Aorta (tissue), 5 donors: ENCODE measurements around the gene ULK4. TPM values are rescaled to one million over a fixed set of nuclear protein-coding genes. Genes with fewer than 3 reads are reported as not detected.

Experiments
- ATAC-seq: fragments of 200-7000 bp; cut with Tn5 transposase; one replicate; pipeline ENCODE4 v1.9.1; 2022; ENCODE audit warnings: moderate library complexity; ENCODE audit not compliant: low FRiP score
- DNase-seq, 2 donors: peaks; one replicate each; pipeline ENCODE4 v3.0.0-alpha.2; 2020
- H3K27ac ChIP-seq, 2 donors: one replicate each; pipeline ENCODE4 v1.5.1; 2013; ENCODE audit warnings: low read length in 2 of 2, mild to moderate bottlenecking in 2 of 2, moderate library complexity in 2 of 2, control low read depth in 1 of 2, inconsistent platforms in 1 of 2, low read depth in 1 of 2
- H3K27me3 ChIP-seq, 2 donors: one replicate each; pipeline ENCODE4 v1.6.1; 2013; ENCODE audit warnings: control low read depth in 1 of 2, low read length in 1 of 2, mild to moderate bottlenecking in 1 of 2, moderate library complexity in 1 of 2; ENCODE audit not compliant: insufficient read depth in 2 of 2, control insufficient read depth in 1 of 2
- H3K36me3 ChIP-seq, 2 donors: one replicate each; pipeline ENCODE4 v1.6.1; 2013; ENCODE audit warnings: control low read depth in 1 of 2, low read length in 1 of 2, mild to moderate bottlenecking in 1 of 2; ENCODE audit not compliant: insufficient read depth in 2 of 2, control insufficient read depth in 1 of 2
- H3K4me1 ChIP-seq, 2 donors: one replicate each; pipeline ENCODE4 v1.6.1; 2013; ENCODE audit warnings: low read length in 2 of 2, control low read depth in 1 of 2, mild to moderate bottlenecking in 1 of 2, moderate library complexity in 1 of 2; ENCODE audit not compliant: insufficient read depth in 2 of 2, control insufficient read depth in 1 of 2
- H3K4me3 ChIP-seq, 2 donors: one replicate each; pipeline ENCODE4 v1.5.1; 2013; ENCODE audit warnings: low read length in 2 of 2, control low read depth in 1 of 2, mild to moderate bottlenecking in 1 of 2
- H3K9me3 ChIP-seq: one replicate; pipeline ENCODE4 v1.6.1; 2013; ENCODE audit warnings: mild to moderate bottlenecking, low read length; ENCODE audit not compliant: control insufficient read depth
- WGBS, 2 donors: extraction: QIAGEN DNeasy Blood & Tissue Kit; methylation state at CpG; one replicate each; pipeline ENCODE4 v1.1.7; 2013; 5-methylcytosine and 5-hydroxymethylcytosine counted together
- intact Hi-C, 2 donors: fragments of 100-400 bp; cut with DNase I; formaldehyde crosslinking; loops; one replicate each; pipeline versions ENCODE4 v1.14.2 to v1.15.0; 2022
- polyA plus RNA-seq, 2 donors: library from polyadenylated mRNA; stranded (reverse); fragments of 200-250 nt; gene quantifications; one replicate each; pipeline ENCODE4 v1.2.3, GENCODE V29; 2013
- total RNA-seq, 2 donors: library from RNA; stranded (reverse); fragmentation: NEBNext Ultra II Directional; extraction: Animal tissue kit (Norgen Biotek cat#: 25700); gene quantifications; one replicate each; pipeline ENCODE4 v1.2.1, GENCODE V29; 2021
- donor health status: healthy with polysubstance abuse.
- donor health status: Bipolar disorder and iron deficiency.
- donor health status: DM: no; HTN: no; CAD: no.
- donor health status: DM: no; HTN: no; CAD: no.
- donor health status: DM: yes; HTN: yes; CAD: no.

The ULK4 gene
- total and polyA plus RNA-seq, 4 donors: 1.1 to 15.2 (median 7.5) TPM

DNA sequence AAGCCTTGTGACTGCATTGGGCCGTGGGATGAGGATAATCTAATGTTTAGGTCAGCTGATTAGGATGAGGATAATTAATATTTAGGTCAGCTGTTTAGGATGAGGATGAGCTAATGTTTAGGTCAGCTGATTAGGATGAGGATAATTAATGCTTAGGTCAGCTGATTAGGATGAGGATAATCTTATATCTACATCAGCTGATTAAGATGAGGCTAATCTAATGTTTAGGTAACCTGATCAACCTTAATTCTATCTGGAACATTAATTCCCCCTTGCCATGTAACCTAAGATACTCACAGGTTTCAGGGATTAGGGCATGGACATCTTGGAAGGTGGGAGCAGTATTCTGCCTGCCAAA lies 362.8 kb downstream of the ULK4 start:
- Histone ChIP-seq H3K36me3 (no peaks in the 10 kb centered on the region), H3K27me3 (no peaks in the 10 kb centered on the region), H3K4me1 (no peaks in the 10 kb centered on the region), H3K9me3 (no peaks in the 10 kb centered on the region), H3K4me3 (no peak overlapping the region), H3K27ac (no peak overlapping the region)
- 68 to 80% methylated on average over 1 of the region's 1 CpG for WGBS, 2 donors
- ATAC-seq: no peak
- no peak for DNase-seq
- intact Hi-C loops: no loop called here

DNA sequence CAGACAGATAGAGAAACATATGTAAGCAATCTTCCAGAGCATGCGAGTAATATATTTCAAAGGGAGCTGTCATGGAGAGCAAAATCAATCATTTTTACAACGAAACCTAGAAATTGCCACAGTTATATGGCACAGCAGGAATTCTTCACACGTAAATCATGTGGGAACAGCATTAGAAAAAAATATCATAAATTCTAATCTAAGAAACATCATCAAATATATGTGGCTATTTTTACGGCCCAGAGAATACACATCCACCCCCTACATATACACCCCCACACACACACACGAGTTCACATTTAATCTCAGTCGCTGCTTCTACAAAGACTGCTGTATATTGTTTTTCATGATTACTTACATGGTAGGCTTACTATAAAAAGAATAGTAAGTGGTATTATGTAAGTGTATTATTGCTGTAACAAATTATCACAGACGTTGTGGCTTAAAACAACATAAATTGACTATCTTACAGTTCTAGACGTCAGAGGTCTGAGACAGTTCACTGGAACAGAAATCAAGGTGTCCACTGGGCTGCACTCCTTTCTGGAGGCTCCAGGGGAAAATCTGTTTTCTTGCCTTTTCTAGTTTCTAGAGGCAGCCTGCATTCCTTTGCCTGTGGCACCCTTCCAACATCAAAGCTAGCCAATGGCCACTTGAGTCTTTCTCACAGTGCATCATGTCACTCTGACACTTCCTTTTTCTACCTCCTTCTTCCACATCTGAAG lies 363.3 kb downstream of the ULK4 start:
- Histone ChIP-seq H3K27me3 (no peaks in the 10 kb centered on the region), H3K27ac (no peak overlapping the region), H3K4me1 (no peaks in the 10 kb centered on the region), H3K36me3 (no peaks in the 10 kb centered on the region), H3K9me3 (no peaks in the 10 kb centered on the region), H3K4me3 (no peak overlapping the region)
- ATAC-seq: no peak
- WGBS, 2 donors: 29 to 47% methylated on average over 8 of the region's 8 CpGs
- intact Hi-C loops: no loop called here
- no peak for DNase-seq

DNA sequence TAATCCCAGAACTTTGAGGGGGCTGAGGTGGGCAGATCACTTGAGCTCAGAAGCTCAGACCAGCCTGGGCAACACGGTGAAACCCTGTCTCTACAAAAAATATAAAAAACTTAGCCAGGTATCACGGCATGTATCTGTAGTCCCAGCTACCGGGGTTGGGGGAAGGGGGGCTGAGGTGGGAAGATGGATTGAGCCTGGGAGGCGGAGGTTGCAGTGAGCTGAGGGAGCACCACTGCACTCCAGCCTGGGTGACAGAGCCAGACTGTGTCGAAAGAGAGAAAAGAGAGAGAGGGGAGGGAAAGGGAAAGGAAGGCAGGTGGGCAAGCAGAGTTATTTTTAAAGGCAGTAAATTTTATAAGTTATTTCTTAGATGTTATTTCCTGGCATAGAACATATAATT lies 368.1 kb downstream of the ULK4 start:
- ATAC-seq (no peak), DNase-seq (no peak)
- no peaks in the 10 kb centered on the region for H3K4me1 ChIP-seq
- WGBS, 2 donors: 45 to 66% methylated on average over 5 of the region's 5 CpGs
- no peaks in the 10 kb centered on the region for H3K27me3 ChIP-seq
- intact Hi-C loops: no loop called here
- no peak overlapping the region for H3K27ac ChIP-seq
- no peaks in the 10 kb centered on the region for H3K36me3 ChIP-seq
- no peaks in the 10 kb centered on the region for H3K9me3 ChIP-seq
- no peak overlapping the region for H3K4me3 ChIP-seq

DNA sequence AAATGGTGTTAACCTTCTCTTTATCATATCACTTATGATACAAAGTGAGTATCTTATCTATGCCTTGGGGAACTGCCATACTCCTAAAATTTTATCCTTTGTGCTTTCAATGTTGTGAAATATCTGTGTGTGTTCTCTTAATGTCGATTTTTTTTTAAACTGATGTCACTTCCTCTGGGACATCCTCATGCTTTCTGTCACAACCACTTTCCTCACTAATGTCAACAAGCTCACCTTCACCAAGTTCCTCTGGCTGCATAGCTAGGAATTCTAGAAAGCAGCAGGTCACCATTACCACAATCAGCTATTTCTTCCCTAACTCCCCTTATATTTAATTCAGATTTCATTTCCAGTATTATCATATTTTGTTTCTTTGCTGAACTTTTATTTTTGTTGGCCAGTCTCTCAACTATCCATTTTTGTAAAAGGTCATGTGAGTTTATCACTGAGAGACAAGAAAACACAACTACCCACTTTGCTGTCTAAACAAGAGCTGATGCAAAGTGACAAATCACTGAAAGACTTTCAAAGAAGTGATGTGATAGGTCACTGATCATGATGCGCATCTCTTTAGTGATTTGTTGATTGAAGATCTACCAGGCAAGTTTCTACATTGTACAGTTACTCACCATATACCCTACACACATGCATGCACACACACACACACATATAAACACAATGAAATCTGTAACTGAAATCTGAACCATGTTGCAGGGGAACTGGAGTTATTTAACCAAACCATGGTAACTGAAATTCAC lies 369.0 kb downstream of the ULK4 start:
- ATAC-seq: no peak
- no peaks in the 10 kb centered on the region for H3K36me3 ChIP-seq
- no peak overlapping the region for H3K4me3 ChIP-seq
- H3K27me3 ChIP-seq: no peaks in the 10 kb centered on the region
- H3K9me3 ChIP-seq: no peaks in the 10 kb centered on the region
- no peak overlapping the region for H3K27ac ChIP-seq
- DNase-seq: no peak
- intact Hi-C loops: no loop called here
- WGBS, 2 donors: 64 to 69% methylated on average over 2 of the region's 2 CpGs
- no peaks in the 10 kb centered on the region for H3K4me1 ChIP-seq

DNA sequence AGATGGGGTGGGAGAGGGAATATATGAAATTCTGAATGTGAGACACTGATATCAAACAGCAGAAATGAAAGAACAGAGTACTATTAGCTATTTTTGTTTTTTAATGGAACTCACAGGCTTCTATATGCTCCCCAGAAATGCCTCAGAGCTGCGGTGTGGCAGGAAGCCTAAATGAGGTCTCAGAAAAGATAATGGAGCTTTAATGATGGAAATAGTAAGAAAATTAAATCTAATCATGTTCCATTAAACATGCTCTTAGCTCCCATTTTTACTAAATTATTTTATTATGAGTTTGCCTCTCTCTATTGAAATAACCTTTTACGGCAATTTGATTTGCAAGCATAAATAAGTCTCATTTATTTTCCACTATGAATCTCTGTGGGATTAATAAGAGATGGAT lies 378.9 kb downstream of the ULK4 start:
- no peak for ATAC-seq
- DNase-seq: no peak
- 96 to 99% methylated on average over 2 of the region's 2 CpGs for WGBS, 2 donors

DNA sequence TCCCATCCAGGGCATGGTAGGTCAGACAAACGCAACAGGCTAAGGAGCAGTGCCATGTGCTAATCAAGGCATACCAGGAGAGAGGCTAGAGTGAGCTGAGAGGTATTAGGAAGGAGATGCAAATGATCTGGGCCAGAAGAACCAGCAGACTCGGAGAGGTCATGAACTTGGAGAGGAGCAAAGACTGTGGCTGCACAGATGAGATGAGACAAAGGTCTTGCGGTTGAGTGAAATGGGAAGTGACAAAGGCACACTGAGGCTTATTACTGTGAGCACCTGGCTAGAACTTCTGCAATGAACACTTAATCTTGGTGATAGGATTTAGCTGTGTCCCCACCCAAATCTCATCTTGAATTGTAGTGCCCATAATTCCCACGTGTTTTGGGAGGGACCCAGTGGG lies 380.2 kb downstream of the ULK4 start:
- no peaks in the 10 kb centered on the region for H3K27me3 ChIP-seq
- DNase-seq (no peak), ATAC-seq (no peak)
- H3K9me3 ChIP-seq: no peaks in the 10 kb centered on the region
- no peaks in the 10 kb centered on the region for H3K36me3 ChIP-seq
- WGBS, 2 donors: 94 to 96% methylated on average over 4 of the region's 4 CpGs
- no peak overlapping the region for H3K27ac ChIP-seq
- intact Hi-C loops: no loop called here
- H3K4me1 ChIP-seq: no peaks in the 10 kb centered on the region
- no peak overlapping the region for H3K4me3 ChIP-seq

More for the DNA sequence above, 378.9 kb downstream of the ULK4 start:
- Histone ChIP-seq H3K4me1 (no peaks in the 10 kb centered on the region), H3K27ac (no peak overlapping the region), H3K9me3 (no peaks in the 10 kb centered on the region), H3K27me3 (no peaks in the 10 kb centered on the region), H3K36me3 (no peaks in the 10 kb centered on the region), H3K4me3 (no peak overlapping the region)
- intact Hi-C loops: no loop called here

DNA sequence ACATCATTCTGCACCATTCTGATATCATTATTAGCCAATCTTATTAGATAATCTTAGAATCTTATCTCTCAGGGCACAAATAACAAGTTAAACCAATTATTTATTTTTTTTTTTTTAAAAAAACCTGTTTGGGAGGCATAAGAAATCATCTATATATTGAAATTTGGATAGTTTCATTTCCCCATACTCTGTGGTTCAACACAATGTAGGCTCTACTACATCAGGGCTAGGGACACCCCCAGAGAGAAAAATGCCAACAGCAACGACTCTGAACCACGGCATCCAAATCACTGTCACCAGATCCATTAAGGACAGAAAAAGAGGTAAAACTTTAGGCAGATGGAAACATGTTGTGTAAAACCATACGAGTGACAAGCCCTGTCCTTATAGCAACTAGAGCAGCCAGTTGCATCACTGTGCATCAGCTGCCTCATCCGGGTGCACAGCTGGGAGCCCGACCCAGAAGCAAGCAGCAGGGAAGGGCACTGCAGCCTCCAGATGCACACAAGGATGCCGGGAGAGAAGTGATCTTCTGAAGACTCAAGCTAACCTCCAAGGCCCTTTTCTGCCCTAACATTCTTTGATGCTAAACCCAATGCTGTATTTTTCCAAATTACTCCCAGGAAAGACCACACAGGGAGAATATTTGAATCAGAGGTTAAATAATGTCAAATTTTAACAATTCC lies 381.5 kb downstream of the ULK4 start:
- WGBS, 2 donors: 87 to 90% methylated on average over 6 of the region's 6 CpGs
- no peaks in the 10 kb centered on the region for H3K27me3 ChIP-seq
- no peaks in the 10 kb centered on the region for H3K9me3 ChIP-seq
- no peak overlapping the region for H3K4me3 ChIP-seq
- DNase-seq (no peak), ATAC-seq (no peak)
- peaks cover 0 to 2% of the 10 kb centered on the region in 2 donors for H3K4me1 ChIP-seq
- no peak overlapping the region for H3K27ac ChIP-seq
- no peaks in the 10 kb centered on the region for H3K36me3 ChIP-seq
- intact Hi-C loops: no loop called here

DNA sequence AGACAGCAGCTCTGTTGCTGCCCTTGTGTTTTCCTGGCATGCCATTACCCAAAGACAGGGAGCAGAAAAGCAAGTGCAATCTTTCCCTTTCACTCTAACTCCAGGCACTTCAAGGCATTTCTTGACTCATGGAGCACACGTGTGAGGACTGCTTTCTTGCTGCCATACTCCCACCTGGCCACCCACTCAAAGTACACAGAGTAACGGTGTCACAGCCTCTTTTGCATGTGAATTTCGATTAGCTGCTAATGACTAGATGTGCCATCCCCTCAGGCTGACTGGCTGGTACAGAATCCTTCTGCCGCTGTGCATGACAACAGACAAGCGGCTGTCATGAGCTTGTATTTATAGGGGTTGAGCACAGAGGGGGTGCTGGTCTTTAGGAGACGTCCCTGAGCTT lies 382.0 kb downstream of the ULK4 start:
- Histone ChIP-seq H3K36me3 (no peaks in the 10 kb centered on the region), H3K27ac (no peak overlapping the region), H3K4me3 (no peak overlapping the region), H3K27me3 (no peaks in the 10 kb centered on the region), H3K4me1 (peaks cover 0 to 2% of the 10 kb centered on the region in 2 donors), H3K9me3 (no peaks in the 10 kb centered on the region)
- ATAC-seq (no peak), DNase-seq (no peak)
- intact Hi-C loops: no loop called here
- WGBS, 2 donors: 97% methylated on average over 6 of the region's 6 CpGs
